ENCODE data around the gene USP22. TPM values are rescaled to one million over a fixed set of nuclear protein-coding genes. Genes with fewer than 3 reads are reported as not detected.

Gene USP22
- 100 to 1,000 TPM in 1 of 2 donors, 10 to 100 TPM in 1; 83.6 to 109 TPM for total RNA-seq
- polyA plus RNA-seq: 10 to 100 TPM; 27.2 to 32.6 TPM

GRCh38 chr17:21042458-21043295, at the start of gene USP22:
Gene USP22 (minus strand): TSS chr17:21043011. CDS start chr17:21042835, 176 bp downstream.
- Histone ChIP-seq H3K27me3 (ENCODE audit: control insufficient read depth in 4 of 4, insufficient read depth in 4 of 4, low read length in 3 of 4) (no peaks in the 10 kb centered on the region), H3K36me3 (ENCODE audit: control insufficient read depth in 4 of 4, insufficient read depth in 3 of 4, low read depth in 1 of 4, low read length in 3 of 4) (peaks cover 0 to 2% (median 0%) of the 10 kb centered on the region in 4 donors), H3K4me1 (ENCODE audit: control insufficient read depth in 4 of 4, insufficient read depth in 4 of 4, low read length in 3 of 4) (peaks cover 9 to 23% (median 16%) of the 10 kb centered on the region in 4 donors), H3K4me3 (ENCODE audit: low read depth in 1 of 3, low read length in 3 of 3) (peak within 1 kb of the TSS; percentile 90 to 100 (median 96)), H3K27ac (ENCODE audit: low read depth in 1 of 2, low read length in 2 of 2) (peak within 1 kb of the TSS; percentile 100), H3K9me3 (ENCODE audit: control insufficient read depth in 4 of 4, low read length in 3 of 4) (no peaks in the 10 kb centered on the region), H3K9ac (ENCODE audit: low read depth in 1 of 2, low read length in 2 of 2) (peak within 1 kb of the TSS; percentile 96 to 100)
- TF ChIP-seq JUND (IDR thresholded peaks at IDR 0.05): no peak
- no peak for TF ChIP-seq ATF3 (IDR thresholded peaks at IDR 0.05)
- TF ChIP-seq GABPA (IDR thresholded peaks at IDR 0.05 in 1 of 2, conservative IDR thresholded peaks at IDR 0.05 in 1 of 2): no peak
- no peak for TF ChIP-seq TAF1 (conservative IDR thresholded peaks at IDR 0.05)
- TF ChIP-seq CTCF (IDR thresholded peaks at IDR 0.05; ENCODE audit: low read depth, low read length, missing input control): no peak
- TF ChIP-seq ZBTB33 (IDR thresholded peaks at IDR 0.05): no peak
- TF ChIP-seq YY1 (IDR thresholded peaks at IDR 0.05): no peak
- no peak for TF ChIP-seq HNF4G (IDR thresholded peaks at IDR 0.05)
- TF ChIP-seq RXRA (IDR thresholded peaks at IDR 0.05): no peak
- no peak for TF ChIP-seq RAD21 (IDR thresholded peaks at IDR 0.05)
- DNase-seq (ENCODE audit: low spot score): peak; percentile 94
- under 1% methylated on average over 91 of the region's 91 CpGs for WGBS

- no peaks in the 10 kb centered on the region for H3K27me3 ChIP-seq (ENCODE audit: control insufficient read depth in 4 of 4, insufficient read depth in 4 of 4, low read length in 3 of 4)
- WGBS: 82% methylated on average over 4 of the region's 4 CpGs
- TF ChIP-seq YY1 (IDR thresholded peaks at IDR 0.05): no peak
- TF ChIP-seq RXRA (IDR thresholded peaks at IDR 0.05): no peak
- TF ChIP-seq TAF1 (conservative IDR thresholded peaks at IDR 0.05): no peak
- TF ChIP-seq ATF3 (IDR thresholded peaks at IDR 0.05): no peak
- no peak for TF ChIP-seq HNF4G (IDR thresholded peaks at IDR 0.05)
- no peak for TF ChIP-seq EGR1 (IDR thresholded peaks at IDR 0.05; ENCODE audit: low read depth in 2 of 2)
- no peak for TF ChIP-seq RAD21 (IDR thresholded peaks at IDR 0.05)
- no peak for TF ChIP-seq NR2F2 (IDR thresholded peaks at IDR 0.05)
- TF ChIP-seq JUND (IDR thresholded peaks at IDR 0.05): no peak
- TF ChIP-seq FOXA2 (IDR thresholded peaks at IDR 0.05): no peak
- TF ChIP-seq GABPA (IDR thresholded peaks at IDR 0.05 in 1 of 2, conservative IDR thresholded peaks at IDR 0.05 in 1 of 2): no peak
- no peak for TF ChIP-seq FOXA1 (IDR thresholded peaks at IDR 0.05)
- no peak for TF ChIP-seq MAX (IDR thresholded peaks at IDR 0.05)
- TF ChIP-seq ZBTB33 (IDR thresholded peaks at IDR 0.05): no peak
- TF ChIP-seq CTCF (IDR thresholded peaks at IDR 0.05; ENCODE audit: low read depth, low read length, missing input control): no peak
- TF ChIP-seq HNF4A (conservative IDR thresholded peaks at IDR 0.05): no peak
Observed at GRCh38 chr17:21090902-21091618, 48.2 kb upstream of the USP22 start.

More at GRCh38 chr17:21090902-21091618, 48.2 kb upstream of the USP22 start:
- Histone ChIP-seq H3K36me3 (ENCODE audit: control insufficient read depth in 4 of 4, insufficient read depth in 3 of 4, low read depth in 1 of 4, low read length in 3 of 4) (no peaks in the 10 kb centered on the region), H3K9ac (ENCODE audit: low read depth in 1 of 2, low read length in 2 of 2) (no peak overlapping the region), H3K4me1 (ENCODE audit: control insufficient read depth in 4 of 4, insufficient read depth in 4 of 4, low read length in 3 of 4) (no peaks in the 10 kb centered on the region), H3K9me3 (ENCODE audit: control insufficient read depth in 4 of 4, low read length in 3 of 4) (no peaks in the 10 kb centered on the region), H3K27ac (ENCODE audit: low read depth in 1 of 2, low read length in 2 of 2) (no peak overlapping the region), H3K4me3 (ENCODE audit: low read depth in 1 of 3, low read length in 3 of 3) (no peak overlapping the region)
- no peak for DNase-seq (ENCODE audit: low spot score)

All from liver (tissue), 9 donors.